Measurements from ENCODE around the gene CAPN3. TPM values are rescaled to one million over a fixed set of nuclear protein-coding genes. Genes with fewer than 3 reads are reported as not detected.

The CAPN3 gene
- total and polyA plus RNA-seq, 2 experiments from 2014 or later = 0.84 to 1.1 TPM

GRCh38 chr15:42356851-42357250, 2.5 kb upstream of the CAPN3 start:
- Histone ChIP-seq H3K36me3 (ENCODE audit: insufficient read depth) (no peaks in the 10 kb centered on the region), H3K27ac (ENCODE audit: low read depth) (no peak overlapping the region), H3K4me2 (no peak overlapping the region), H3F3A (replicated peaks; ENCODE audit: low read depth) (no peaks in the 10 kb centered on the region), H3K27me3 (ENCODE audit: insufficient read depth) (no peaks in the 10 kb centered on the region), H2AFZ (no peak overlapping the region), H3K4me1 (ENCODE audit: insufficient read depth) (peaks cover 6% of the 10 kb centered on the region), H3K9me2 (ENCODE audit: insufficient read depth) (no peaks in the 10 kb centered on the region), H3K79me2 (replicated peaks; ENCODE audit: insufficient read depth) (no peaks in the 10 kb centered on the region), H3K4me3 (no peak overlapping the region), H4K20me1 (replicated peaks; ENCODE audit: insufficient read depth) (no peaks in the 10 kb centered on the region)
- Mint-ChIP-seq H3K27me3 (ENCODE audit: insufficient read depth, low read depth, poor library complexity) (peaks cover 6% of the 10 kb centered on the region), H3K36me3 (ENCODE audit: low read depth) (no peaks in the 10 kb centered on the region), H3K4me3 (no peak overlapping the region), H3K4me1 (peaks cover 11% of the 10 kb centered on the region), H3K27ac (no peak overlapping the region), H3K9me3 (no peaks in the 10 kb centered on the region)
- no peak for TF ChIP-seq POLR2AphosphoS5 (IDR thresholded peaks at IDR 0.05; ENCODE audit: low read depth)
- TF ChIP-seq JUNB (IDR thresholded peaks at IDR 0.05; ENCODE audit: unreplicated experiment) = no peak
- TF ChIP-seq CTCF (conservative IDR thresholded peaks at IDR 0.05; ENCODE audit: low read depth in 2 of 2) = no peak
- TF ChIP-seq EZH2phosphoT487 (IDR thresholded peaks at IDR 0.05; ENCODE audit: unreplicated experiment) = no peak
- TF ChIP-seq REST (IDR thresholded peaks at IDR 0.05; ENCODE audit: unreplicated experiment) = no peak
- TF ChIP-seq NANOG (IDR thresholded peaks at IDR 0.05; ENCODE audit: borderline replicate concordance) = no peak
- no peak for TF ChIP-seq ZNF462 (CRISPR knock-in tag; IDR thresholded peaks at IDR 0.05)
- no peak for TF ChIP-seq ZNF331 (CRISPR knock-in tag; IDR thresholded peaks at IDR 0.05; ENCODE audit: low read depth)
- TF ChIP-seq EZH2 (IDR thresholded peaks at IDR 0.05; ENCODE audit: low read depth, unreplicated experiment) = no peak
- no peak for TF ChIP-seq ZNF114 (CRISPR knock-in tag; IDR thresholded peaks at IDR 0.05)
- no peak for TF ChIP-seq STAT1 (IDR thresholded peaks at IDR 0.05; ENCODE audit: unreplicated experiment)
- TF ChIP-seq ETS1 (IDR thresholded peaks at IDR 0.05) = no peak
- TF ChIP-seq CREB1 (CRISPR knock-in tag; IDR thresholded peaks at IDR 0.05; ENCODE audit: low read depth) = no peak
- DNase-seq (ENCODE audit: low spot score) (no peak), ATAC-seq (no peak)

Data from GM23338 (cell line).